CD4-positive, alpha-beta T cell treated with Interleukin-4 for 1 hour (primary cell): Measurements from ENCODE around the gene LHX3.
"Not testable (repeated sequence)": the region's sequence is repeated elsewhere in the genome, so short reads cannot be mapped to it uniquely, and the experiment has no call there.

ENCODE experiments used
- DNase-seq, 2 donors: peaks; one replicate each; pipeline ENCODE4 v3.0.0-alpha.2; 2020 to 2022

The LHX3 gene

GRCh38 chr9:136241542-136241941 is 36.6 kb upstream of the LHX3 start:
- no peak for DNase-seq

GRCh38 chr9:136240941-136241340 is 36.0 kb upstream of the LHX3 start:
- no peak for DNase-seq

GRCh38 chr9:136239983-136240330 is 35.0 kb upstream of the LHX3 start:
- peak in 1 of 2 donors; percentile 61 for DNase-seq

- DNase-seq = no peak
These were observed 34.4 kb upstream of the LHX3 start for GRCh38 chr9:136239135-136239982.

- DNase-seq = no peak
These were observed 33.4 kb upstream of the LHX3 start for GRCh38 chr9:136238342-136238732.

DNA sequence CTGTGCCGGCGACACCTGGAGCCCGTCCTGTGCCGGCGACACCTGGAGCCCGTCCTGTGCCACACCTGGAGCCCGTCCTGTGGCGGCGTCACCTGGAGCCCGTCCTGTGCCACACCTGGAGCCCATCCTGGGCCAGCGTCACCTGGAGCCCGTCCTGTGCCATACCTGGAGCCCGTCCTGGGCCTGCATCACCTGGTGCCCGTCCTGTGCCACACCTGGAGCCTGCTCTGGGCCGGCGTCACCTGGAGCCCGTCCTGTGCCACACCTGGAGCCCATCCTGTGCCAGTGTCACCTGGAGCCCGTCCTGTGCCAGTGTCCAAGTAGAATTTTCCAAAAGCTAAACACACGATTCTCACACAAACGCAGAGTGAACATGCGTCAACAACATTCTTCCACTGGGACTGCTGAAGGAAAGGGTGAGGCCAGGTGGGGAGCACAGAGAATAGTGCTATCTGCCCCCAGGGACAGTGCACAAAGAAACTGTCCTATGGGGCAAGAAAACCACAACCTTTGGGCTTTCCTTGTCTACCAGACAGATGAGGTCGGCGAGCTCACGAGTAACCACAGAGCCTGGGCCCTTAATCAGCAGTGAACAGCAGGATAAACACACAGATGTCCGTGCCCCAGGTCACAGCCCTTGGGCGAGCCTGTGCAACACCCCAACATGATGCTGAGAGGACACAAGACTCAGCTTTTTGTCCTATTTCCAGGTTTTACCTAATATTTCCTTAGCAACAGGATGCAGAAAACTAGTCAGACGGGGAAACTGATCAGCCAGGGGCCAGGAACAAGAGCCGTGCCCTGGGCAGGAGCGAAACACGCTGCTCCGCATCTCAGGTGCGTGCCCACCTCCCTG is 32.8 kb upstream of the LHX3 start:
- no peak for DNase-seq

DNA sequence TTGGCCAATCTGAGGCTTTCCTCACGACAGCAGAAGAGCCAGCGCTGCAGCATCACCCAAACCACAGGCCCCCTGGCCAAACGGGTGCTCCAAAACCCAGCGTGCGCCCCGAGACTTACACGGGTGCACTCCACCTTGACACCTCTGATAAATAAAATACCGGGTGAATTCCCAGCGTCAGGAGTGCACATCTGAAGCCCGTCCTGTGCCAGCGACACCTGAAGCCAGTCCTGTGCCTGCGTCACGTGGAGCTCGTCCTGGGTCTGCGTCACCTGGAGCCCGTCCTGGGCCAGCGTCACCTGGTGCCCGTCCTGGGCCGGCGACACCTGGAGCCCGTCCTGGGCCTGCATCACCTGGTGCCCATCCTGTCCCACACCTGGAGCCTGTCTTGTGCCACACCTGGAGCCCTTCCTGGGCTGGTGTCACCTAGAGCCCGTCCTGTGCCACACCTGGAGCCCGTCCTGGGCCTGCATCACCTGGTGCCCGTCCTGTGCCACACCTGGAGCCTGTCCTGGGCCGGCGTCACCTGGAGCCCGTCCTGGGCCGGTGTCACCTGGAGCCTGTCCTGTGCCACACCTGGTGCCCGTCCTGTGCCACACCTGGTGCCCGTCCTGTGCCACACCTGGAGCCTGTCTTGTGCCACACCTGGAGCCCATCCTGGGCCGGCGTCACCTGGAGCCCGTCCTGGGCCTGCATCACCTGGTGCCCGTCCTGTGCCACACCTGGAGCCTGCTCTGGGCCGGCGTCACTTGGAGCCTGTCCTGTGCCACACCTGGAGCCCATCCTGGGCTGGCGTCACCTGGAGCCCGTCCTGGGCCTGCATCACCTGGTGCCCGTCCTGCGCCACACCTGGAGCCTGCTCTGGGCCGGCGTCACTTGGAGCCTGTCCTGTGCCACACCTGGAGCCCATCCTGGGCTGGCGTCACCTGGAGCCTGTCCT is 31.8 kb upstream of the LHX3 start:
- not testable (repeated sequence) for DNase-seq

DNA sequence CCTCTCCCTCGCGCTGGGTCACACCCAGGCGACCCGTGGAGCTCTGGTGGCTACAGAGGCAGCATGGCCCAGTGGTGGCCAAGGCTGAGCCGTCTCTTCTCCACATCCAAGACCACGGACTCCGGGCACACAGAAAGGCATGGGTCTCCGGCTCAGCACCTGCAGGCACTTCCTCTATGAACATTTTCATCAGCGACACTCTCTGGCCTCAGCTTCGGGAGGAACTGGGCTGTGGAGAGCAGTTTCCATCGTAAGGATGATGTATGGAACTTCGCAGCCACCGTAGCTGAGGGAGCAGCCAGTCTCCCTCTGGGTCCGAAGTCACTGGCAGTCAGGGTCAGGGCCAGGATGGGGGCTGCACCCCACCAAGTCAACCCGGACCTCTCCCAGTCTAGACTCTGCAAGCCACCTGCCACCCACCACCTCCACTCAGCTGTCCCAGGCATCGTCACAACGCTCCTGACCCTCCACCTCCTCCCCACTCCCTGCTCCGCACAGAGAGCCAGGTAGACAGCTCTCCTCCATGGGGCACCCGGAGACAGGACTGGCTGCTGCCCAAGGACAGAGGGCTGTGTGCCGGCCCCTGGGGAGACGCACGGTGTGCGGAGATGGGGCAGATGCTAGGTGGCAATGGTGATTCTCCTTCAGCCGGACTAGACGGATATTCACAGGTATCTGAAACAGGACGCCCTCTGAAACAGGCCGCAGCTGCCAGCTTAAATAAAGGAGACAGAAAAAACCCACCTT is 31.0 kb upstream of the LHX3 start:
- DNase-seq = no peak

DNA sequence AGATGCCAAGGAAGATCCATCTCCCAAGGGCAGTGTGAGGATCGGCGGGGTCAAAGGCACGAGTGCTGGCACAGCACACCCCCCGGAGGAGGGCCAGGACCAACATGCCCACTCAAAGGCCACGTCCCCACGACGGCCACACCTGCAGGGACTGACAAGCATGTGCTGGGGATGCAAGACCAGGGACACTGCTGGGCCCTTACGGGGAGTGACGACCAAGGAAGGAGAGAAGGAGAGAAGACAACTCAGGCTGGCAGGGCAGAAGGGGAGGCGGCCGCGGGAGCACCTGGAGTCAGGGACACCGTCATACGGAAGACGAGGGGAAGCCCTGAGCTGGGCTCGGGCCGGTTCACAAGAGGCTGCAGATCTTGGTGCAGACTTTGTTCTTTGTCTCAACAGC is 30.2 kb upstream of the LHX3 start:
- no peak for DNase-seq

DNA sequence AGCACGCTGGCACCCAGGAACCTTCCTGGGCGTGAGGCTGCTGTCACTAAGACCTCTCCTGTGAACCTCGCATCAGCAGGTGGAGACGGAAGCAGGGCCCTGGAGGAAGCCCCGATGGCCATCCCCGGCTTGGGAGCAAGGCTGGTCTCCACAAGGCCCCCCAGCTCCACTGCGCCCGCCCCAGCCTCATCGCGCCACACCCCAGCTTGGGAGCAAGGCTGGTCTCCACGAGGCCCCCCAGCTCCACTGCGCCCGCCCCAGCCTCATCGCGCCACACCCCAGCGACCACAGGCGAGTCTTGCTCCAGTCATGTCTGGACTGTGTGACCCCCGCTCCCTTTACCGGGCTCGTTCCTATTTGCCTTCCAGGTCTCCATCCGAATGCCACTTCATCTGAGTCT is 29.7 kb upstream of the LHX3 start:
- DNase-seq = no peak

GRCh38 chr9:136233868-136234267 is 28.9 kb upstream of the LHX3 start:
- DNase-seq = no peak

- no peak for DNase-seq
These were observed 28.5 kb upstream of the LHX3 start for GRCh38 chr9:136233411-136233810.

DNA sequence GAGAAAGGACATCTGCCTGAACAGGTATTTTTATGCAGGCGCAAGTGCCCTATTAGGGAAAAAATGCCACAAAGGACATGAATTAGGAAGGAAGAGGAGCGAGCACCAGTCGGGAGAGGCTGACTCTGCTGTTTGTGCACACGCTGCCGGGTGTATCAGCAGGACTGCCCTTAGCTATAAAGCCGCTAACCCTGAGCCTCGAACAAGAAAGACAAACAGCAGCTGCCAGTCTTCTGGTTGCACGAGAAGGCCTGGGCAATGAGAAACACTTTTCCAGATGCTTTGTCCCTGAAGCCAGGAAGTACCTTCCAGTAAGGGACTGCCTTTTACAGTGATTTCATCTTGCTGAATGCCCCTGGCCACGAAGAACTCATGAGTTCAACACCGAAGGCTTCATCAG is 28.0 kb upstream of the LHX3 start:
- no peak for DNase-seq

GRCh38 chr9:136231478-136232297 is 26.8 kb upstream of the LHX3 start:
- peak; percentile 46 to 51 for DNase-seq

GRCh38 chr9:136230773-136231172 is 25.8 kb upstream of the LHX3 start:
- DNase-seq = no peak

- DNase-seq = no peak
These were observed 25.4 kb upstream of the LHX3 start for GRCh38 chr9:136230365-136230764.

- no peak for DNase-seq
These were observed 24.5 kb upstream of the LHX3 start for GRCh38 chr9:136229096-136230065.

- no peak for DNase-seq
These were observed 23.4 kb upstream of the LHX3 start for GRCh38 chr9:136228107-136228875.

DNA sequence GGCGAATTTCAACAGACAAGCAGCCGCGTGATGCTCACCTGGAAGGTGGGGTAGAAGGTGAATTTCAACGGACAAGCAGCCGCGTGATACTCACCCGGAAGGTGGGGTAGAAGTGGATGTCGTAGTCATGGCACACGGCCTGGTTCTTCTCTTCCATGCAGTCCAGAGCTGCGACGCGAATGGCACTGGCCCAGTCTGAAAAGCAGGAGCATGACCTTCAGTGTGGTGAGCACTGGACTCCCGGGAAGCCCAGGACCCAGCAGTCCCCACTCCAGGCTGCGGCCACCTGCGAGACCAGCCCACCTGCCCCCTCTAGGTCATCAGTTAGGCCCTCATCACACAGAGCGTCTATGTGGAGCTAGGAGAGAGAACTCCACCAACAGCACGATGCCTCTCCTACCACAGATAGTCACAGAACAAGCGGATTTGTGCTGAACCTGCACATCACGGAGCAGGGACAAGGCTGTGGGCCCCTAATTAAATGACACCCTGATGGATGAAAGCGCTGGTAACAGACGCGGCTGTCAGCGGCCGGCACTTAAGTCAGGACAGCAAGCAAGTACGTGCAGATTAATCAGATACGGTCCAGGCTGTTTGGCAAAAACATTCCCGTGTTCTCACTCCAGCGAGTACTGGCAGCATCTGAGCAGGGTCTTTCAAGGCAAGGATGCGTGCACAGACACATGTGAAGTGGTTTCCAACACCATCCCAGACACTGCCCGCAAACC is 21.9 kb upstream of the LHX3 start:
- no peak for DNase-seq
